Uterus (tissue), 2 donors: ENCODE data around the gene TEX101.
"Not testable (repeated sequence)": the region's sequence is repeated elsewhere in the genome, so short reads cannot be mapped to it uniquely, and the experiment has no call there.

Experiments
- CTCF ChIP-seq, 4 experiments: fragments of 200-600 bp in 2 of 4; fragments of 450-650 bp in 2 of 4; sonication (generic) in 2 of 4; IDR thresholded peaks; one replicate each; pipeline ENCODE4 v1.5.1; 2016 to 2019; ENCODE audit warnings: antibody characterized with exemption in 4 of 4, mild to moderate bottlenecking in 2 of 4, moderate library complexity in 1 of 4
- POLR2A ChIP-seq, 2 donors: fragments of 450-650 bp; IDR thresholded peaks; one replicate each; pipeline ENCODE4 v1.6.1; 2016; ENCODE audit warnings: antibody characterized with exemption in 2 of 2, mild to moderate bottlenecking in 1 of 2, moderate library complexity in 1 of 2

GRCh38 chr19:43390903-43391551 is 23.7 kb upstream of the TEX101 start:
- TF ChIP-seq CTCF, POLR2A (IDR thresholded peaks at IDR 0.05): not testable (repeated sequence)
